OCI-LY7 (cell line): ENCODE data around the gene CRADD. TPM values are rescaled to one million over a fixed set of nuclear protein-coding genes. Genes with fewer than 3 reads are reported as not detected.
"Not testable (repeated sequence)": the region's sequence is repeated elsewhere in the genome, so short reads cannot be mapped to it uniquely, and the experiment has no call there.

Experiments
- BruUV-seq: library from RNA; stranded (reverse); fragments of 400-500 nt; replicated peaks from 2 replicates; lab custom pipeline; 2021; lab: Mats Ljungman, UMichigan
- CTCF ChIA-PET: fragments of 300-600 bp; sonication (Branson Sonifier 250); formaldehyde crosslinking; loops from one replicate; lab custom pipeline; 2022; ENCODE audit warnings: antibody characterized with exemption; ENCODE audit not compliant: unreplicated experiment; lab: Charles Lee
- POLR2A ChIA-PET: fragments of 300-600 bp; sonication (Branson Sonifier 250); formaldehyde crosslinking; loops from one replicate; lab custom pipeline; 2022; ENCODE audit warnings: antibody characterized with exemption; lab: Charles Lee
- DNase-seq: peaks from one replicate; pipeline ENCODE4 v3.0.0-alpha.2; 2015; ENCODE audit warnings: low spot score
- H2AFZ ChIP-seq: fragments of 200-600 bp; sonication (generic), shearing (Covaris generic); 2 replicates; pipeline ENCODE4 v1.6.1; 2014; ENCODE audit warnings: mild to moderate bottlenecking, antibody characterized with exemption, low read length, moderate library complexity
- H3K27ac ChIP-seq: fragments of 200-600 bp; sonication (generic); 2 replicates; pipeline ENCODE4 v1.5.1; 2014; ENCODE audit warnings: mixed run types, low read depth, mild to moderate bottlenecking, moderate library complexity, low read length, inconsistent platforms; ENCODE audit not compliant: poor library complexity, severe bottlenecking
- H3K36me3 ChIP-seq: fragments of 200-600 bp; sonication (generic); 2 replicates; pipeline ENCODE4 v1.6.1; 2014; ENCODE audit warnings: mild to moderate bottlenecking, antibody characterized with exemption, low read length, moderate library complexity, mixed read lengths; ENCODE audit not compliant: insufficient read depth
- H3K4me1 ChIP-seq: fragments of 200-600 bp; sonication (generic); 2 replicates; pipeline ENCODE4 v1.5.1; 2014; ENCODE audit warnings: mild to moderate bottlenecking, low read length; ENCODE audit not compliant: insufficient read depth, poor library complexity, severe bottlenecking
- H3K4me2 ChIP-seq: fragments of 200-600 bp; sonication (generic); 2 replicates; pipeline ENCODE4 v1.6.1; 2014; ENCODE audit warnings: mild to moderate bottlenecking, low read length
- H3K4me3 ChIP-seq: fragments of 200-600 bp; sonication (generic); 2 replicates; pipeline ENCODE4 v1.5.1; 2014; ENCODE audit warnings: mild to moderate bottlenecking, low read depth, low read length; ENCODE audit not compliant: poor library complexity, severe bottlenecking
- H3K79me2 ChIP-seq: fragments of 200-600 bp; sonication (generic); 2 replicates; pipeline ENCODE4 v1.6.1; 2016; ENCODE audit warnings: low read depth, mild to moderate bottlenecking, low read length, moderate library complexity, mixed read lengths; ENCODE audit not compliant: insufficient read depth
- H3K9me2 ChIP-seq: fragments of 200-600 bp; sonication (generic); 2 replicates; pipeline ENCODE4 v1.6.1; 2016; ENCODE audit warnings: mild to moderate bottlenecking, low read length, mixed read lengths; ENCODE audit not compliant: insufficient read depth
- H3K9me3 ChIP-seq: fragments of 200-600 bp; sonication (generic); 2 replicates; pipeline ENCODE4 v1.6.1; 2014; ENCODE audit warnings: mild to moderate bottlenecking, mixed run types, low read length, mixed read lengths
- H4K20me1 ChIP-seq: fragments of 200-600 bp; sonication (generic); 2 replicates; pipeline ENCODE4 v1.6.1; 2014; ENCODE audit warnings: mild to moderate bottlenecking, antibody characterized with exemption, low read length, moderate library complexity, mixed read lengths; ENCODE audit not compliant: insufficient read depth
- CTCF ChIP-seq: fragments of 200-600 bp; sonication (generic); conservative IDR thresholded peaks from 2 replicates; pipeline ENCODE4 v1.5.1; 2014; ENCODE audit warnings: mild to moderate bottlenecking, antibody characterized with exemption, low read length, moderate library complexity, mixed read lengths
- EZH2phosphoT487 ChIP-seq: fragments of 200-600 bp; sonication (generic); IDR thresholded peaks from 2 replicates; pipeline ENCODE4 v1.6.1; 2018; ENCODE audit warnings: low read depth, borderline replicate concordance, mild to moderate bottlenecking, mixed run types, antibody characterized with exemption, low read length, moderate library complexity, mixed read lengths
- intact Hi-C: fragments of 100-400 bp; cut with micrococcal nuclease; formaldehyde crosslinking; loops from one replicate; pipeline ENCODE4 v1.10.0; 2022; ENCODE audit not compliant: unreplicated experiment
- total RNA-seq, 2 experiments: library from RNA; depleted of rRNA in 1 of 2; stranded (reverse); fragments of >200 nt in 1 of 2; shearing (Covaris generic) in 1 of 2; gene quantifications; 2 replicates each; pipeline ENCODE4 v1.2.3, GENCODE V29; 2014 to 2022

The CRADD gene
- total RNA-seq, 2 experiments from 2014 or later, result 10.5 to 16.8 TPM

- POLR2A ChIA-PET, result interaction anchor here (0.7 kb wide), 1 partner anchor 14 kb away, joined by 5 read pairs; no protein-coding TSS in a partner anchor
- Histone ChIP-seq H4K20me1 (no peaks in the 10 kb centered on the region), H3K27ac (no peak overlapping the region), H3K36me3 (no peaks in the 10 kb centered on the region), H3K9me2 (no peaks in the 10 kb centered on the region), H3K4me2 (no peak overlapping the region), H3K79me2 (no peaks in the 10 kb centered on the region), H3K9me3 (no peaks in the 10 kb centered on the region), H3K4me1 (no peaks in the 10 kb centered on the region), H2AFZ (no peak overlapping the region), H3K4me3 (no peak overlapping the region)
- DNase-seq, result no peak
- CTCF ChIA-PET, result no interaction called here
- TF ChIP-seq CTCF (no peak), EZH2phosphoT487 (no peak)
- intact Hi-C loops, result no loop called here
- BruUV-seq, result no TSS peak
Observed at GRCh38 chr12:93710574-93710926, 33.4 kb downstream of the CRADD start.

- CTCF ChIA-PET, H3K4me1 ChIP-seq, H3K27ac ChIP-seq, H2AFZ ChIP-seq, H4K20me1 ChIP-seq, H3K9me3 ChIP-seq, H3K4me2 ChIP-seq, H3K9me2 ChIP-seq, DNase-seq, H3K4me3 ChIP-seq, H3K36me3 ChIP-seq, intact Hi-C loops, POLR2A ChIA-PET, H3K79me2 ChIP-seq, BruUV-seq: not testable (repeated sequence)
Observed at GRCh38 chr12:93711502-93711901, 34.3 kb downstream of the CRADD start.

DNA sequence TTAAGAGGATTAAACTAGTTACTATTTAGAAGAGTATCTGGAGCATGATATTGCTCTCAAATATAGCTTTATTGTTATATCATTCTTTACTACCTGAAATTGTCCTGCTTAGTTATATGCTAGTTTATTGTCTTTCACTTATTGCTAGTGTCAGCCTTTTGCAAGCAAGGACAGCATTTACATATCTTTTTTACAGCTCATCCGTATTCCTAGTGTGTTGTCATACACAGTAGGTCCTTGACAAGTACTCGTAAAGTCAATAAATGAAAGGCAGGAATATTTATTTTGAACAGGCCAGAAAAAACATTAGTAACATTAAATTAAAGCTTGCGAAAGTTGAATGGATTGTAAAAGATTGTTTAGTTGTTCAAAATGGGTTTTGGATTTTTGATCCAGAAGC is 35.0 kb downstream of the CRADD start:
- no peak for DNase-seq
- no peak overlapping the region for H3K4me2 ChIP-seq
- no peaks in the 10 kb centered on the region for H3K36me3 ChIP-seq
- H3K4me1 ChIP-seq, result no peaks in the 10 kb centered on the region
- intact Hi-C loops, result no loop called here
- CTCF ChIA-PET, result no interaction called here
- no TSS peak for BruUV-seq
- no peak for TF ChIP-seq CTCF
- TF ChIP-seq EZH2phosphoT487, result no peak
- no peaks in the 10 kb centered on the region for H4K20me1 ChIP-seq
- no peak overlapping the region for H2AFZ ChIP-seq
- no peaks in the 10 kb centered on the region for H3K9me3 ChIP-seq
- no peak overlapping the region for H3K27ac ChIP-seq
- POLR2A ChIA-PET, result no interaction called here
- H3K79me2 ChIP-seq, result no peaks in the 10 kb centered on the region
- no peak overlapping the region for H3K4me3 ChIP-seq
- H3K9me2 ChIP-seq, result no peaks in the 10 kb centered on the region
